Esophagus muscularis mucosa (tissue), 4 donors: Measurements from ENCODE around the gene ACTN4. TPM values are rescaled to one million over a fixed set of nuclear protein-coding genes. Genes with fewer than 3 reads are reported as not detected.

ENCODE experiments used
- DNase-seq: peaks from one replicate; pipeline ENCODE4 v3.0.0-alpha.2; 2017; ENCODE audit errors: extremely low spot score
- H3K27ac ChIP-seq, 4 donors: fragments of 200-600 bp; sonication (generic); replicated peaks in 1 of 4; 1 replicate in 3 of 4; 2 replicates in 1 of 4; pipeline ENCODE4 v1.5.1; 2016 to 2019; ENCODE audit warnings: mild to moderate bottlenecking in 1 of 4
- H3K27me3 ChIP-seq, 4 donors: fragments of 200-600 bp; sonication (generic); one replicate each; pipeline versions ENCODE4 v1.5.1 to v1.6.0; 2016 to 2019
- H3K36me3 ChIP-seq, 4 donors: fragments of 200-600 bp; sonication (generic); one replicate each; pipeline ENCODE4 v1.5.1; 2016 to 2019
- H3K4me1 ChIP-seq, 4 donors: fragments of 200-600 bp; sonication (generic); one replicate each; pipeline ENCODE4 v1.5.1; 2016 to 2019
- H3K4me3 ChIP-seq, 4 donors: fragments of 200-600 bp; sonication (generic); 1 replicate in 2 of 4; 2 replicates in 2 of 4; pipeline ENCODE4 v1.5.1; 2016 to 2019; ENCODE audit warnings: mild to moderate bottlenecking in 4 of 4, moderate library complexity in 1 of 4
- H3K9me3 ChIP-seq, 4 donors: fragments of 200-600 bp; sonication (generic); 1 replicate in 3 of 4; 2 replicates in 1 of 4; pipeline ENCODE4 v1.5.1; 2016 to 2019
- EP300 ChIP-seq: sonication (generic); formaldehyde crosslinking; IDR thresholded peaks from one replicate; pipeline ENCODE4 v1.6.1; 2017; ENCODE audit warnings: antibody characterized with exemption
- POLR2A ChIP-seq: fragments of 450-650 bp; IDR thresholded peaks from one replicate; pipeline ENCODE4 v1.6.1; 2017; ENCODE audit warnings: antibody characterized with exemption, moderate library complexity, mild to moderate bottlenecking, low read depth
- POLR2AphosphoS5 ChIP-seq, 2 donors: sonication (generic); formaldehyde crosslinking; IDR thresholded peaks; one replicate each; pipeline ENCODE4 v1.6.1; 2017; ENCODE audit warnings: antibody characterized with exemption in 2 of 2
- WGBS: methylation state at CpG from one replicate; pipeline ENCODE4 v1.1.5; 2018; 5-methylcytosine and 5-hydroxymethylcytosine counted together
- intact Hi-C: fragments of 100-400 bp; cut with DNase I; formaldehyde crosslinking; loops from one replicate; pipeline ENCODE4 v1.15.1; 2023
- total RNA-seq, 4 donors: library from RNA; depleted of rRNA; stranded (reverse); fragments of >200 nt; gene quantifications; one replicate each; pipeline versions ENCODE4 v1.1.0 to v1.2.1, GENCODE V29; 2016
- TF ChIP-seq, protein P1 (sequence below), 3 experiments: fragments of 200-600 bp in 2 of 3; fragments of 450-650 bp in 1 of 3; sonication (generic) in 2 of 3; IDR thresholded peaks; one replicate each; pipeline ENCODE4 v1.5.1; 2017 to 2019; ENCODE audit warnings: antibody characterized with exemption in 3 of 3, mild to moderate bottlenecking in 2 of 3, moderate library complexity in 1 of 3

The ACTN4 gene
- total RNA-seq, 4 donors from 2014 or later: 416 to 816 (median 598) TPM

DNA sequence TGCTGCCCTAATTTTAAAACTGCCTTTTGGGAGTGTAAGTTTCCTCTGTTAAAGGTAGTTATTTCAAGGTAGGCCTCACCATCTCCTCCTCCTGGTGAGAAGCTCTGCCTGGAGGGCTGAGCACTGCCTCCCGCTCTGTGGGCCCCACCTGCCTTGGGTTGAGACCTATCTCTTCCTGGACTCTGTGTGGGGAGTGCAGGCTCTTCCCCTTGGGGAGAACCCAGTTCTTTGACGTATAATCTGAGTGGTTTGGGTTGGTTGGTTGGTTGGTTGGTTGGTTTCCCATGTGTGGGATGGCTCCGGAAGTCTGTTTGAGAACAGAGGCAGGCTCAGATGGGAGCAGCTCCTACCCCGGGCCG is 39.1 kb downstream of the ACTN4 start:
- Histone ChIP-seq H3K4me3 (no peak overlapping the region), H3K27ac (peak overlapping the region; percentile 87 to 98 (median 96)), H3K4me1 (peaks cover 97 to 99% (median 98%) of the 10 kb centered on the region in 4 donors), H3K9me3 (no peaks in the 10 kb centered on the region), H3K27me3 (no peaks in the 10 kb centered on the region), H3K36me3 (no peaks in the 10 kb centered on the region)
- TF ChIP-seq POLR2AphosphoS5 (IDR thresholded peaks at IDR 0.05): no peak
- TF ChIP-seq, protein P1, sequence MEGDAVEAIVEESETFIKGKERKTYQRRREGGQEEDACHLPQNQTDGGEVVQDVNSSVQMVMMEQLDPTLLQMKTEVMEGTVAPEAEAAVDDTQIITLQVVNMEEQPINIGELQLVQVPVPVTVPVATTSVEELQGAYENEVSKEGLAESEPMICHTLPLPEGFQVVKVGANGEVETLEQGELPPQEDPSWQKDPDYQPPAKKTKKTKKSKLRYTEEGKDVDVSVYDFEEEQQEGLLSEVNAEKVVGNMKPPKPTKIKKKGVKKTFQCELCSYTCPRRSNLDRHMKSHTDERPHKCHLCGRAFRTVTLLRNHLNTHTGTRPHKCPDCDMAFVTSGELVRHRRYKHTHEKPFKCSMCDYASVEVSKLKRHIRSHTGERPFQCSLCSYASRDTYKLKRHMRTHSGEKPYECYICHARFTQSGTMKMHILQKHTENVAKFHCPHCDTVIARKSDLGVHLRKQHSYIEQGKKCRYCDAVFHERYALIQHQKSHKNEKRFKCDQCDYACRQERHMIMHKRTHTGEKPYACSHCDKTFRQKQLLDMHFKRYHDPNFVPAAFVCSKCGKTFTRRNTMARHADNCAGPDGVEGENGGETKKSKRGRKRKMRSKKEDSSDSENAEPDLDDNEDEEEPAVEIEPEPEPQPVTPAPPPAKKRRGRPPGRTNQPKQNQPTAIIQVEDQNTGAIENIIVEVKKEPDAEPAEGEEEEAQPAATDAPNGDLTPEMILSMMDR (IDR thresholded peaks at IDR 0.05): no peak
- TF ChIP-seq EP300: no peak
- TF ChIP-seq POLR2A: no peak
- 83% methylated on average over 4 of the region's 5 CpGs for WGBS
- intact Hi-C loops: no loop called here
- no peak for DNase-seq

- H3K27me3 ChIP-seq: no peaks in the 10 kb centered on the region
- H3K27ac ChIP-seq: peak overlapping the region; percentile 92 to 98 (median 96)
- H3K36me3 ChIP-seq: peaks cover 0 to 1% (median 0%) of the 10 kb centered on the region in 4 donors
- intact Hi-C loops: no loop called here
- H3K4me1 ChIP-seq: peaks cover 97 to 100% (median 98%) of the 10 kb centered on the region in 4 donors
- TF ChIP-seq POLR2A (no peak), EP300 (no peak), POLR2AphosphoS5 (IDR thresholded peaks at IDR 0.05) (no peak)
- TF ChIP-seq, protein P1 (IDR thresholded peaks at IDR 0.05): no peak
- no peak for DNase-seq
- WGBS: 93% methylated on average over 7 of the region's 7 CpGs
- no peaks in the 10 kb centered on the region for H3K9me3 ChIP-seq
- H3K4me3 ChIP-seq: no peak overlapping the region
These were observed 40.5 kb downstream of the ACTN4 start for GRCh38 chr19:38687837-38688378.

GRCh38 chr19:38690146-38690545 is 42.7 kb downstream of the ACTN4 start:
- no peak for DNase-seq
- Histone ChIP-seq H3K36me3 (peaks cover 0 to 10% (median 0%) of the 10 kb centered on the region in 4 donors), H3K27me3 (no peaks in the 10 kb centered on the region), H3K4me1 (peaks cover 97 to 100% (median 98%) of the 10 kb centered on the region in 4 donors), H3K27ac (peak overlapping the region; percentile 92 to 98 (median 96)), H3K4me3 (no peak overlapping the region), H3K9me3 (no peaks in the 10 kb centered on the region)
- TF ChIP-seq POLR2AphosphoS5 (IDR thresholded peaks at IDR 0.05): no peak
- TF ChIP-seq, protein P1 (IDR thresholded peaks at IDR 0.05): no peak
- TF ChIP-seq POLR2A: no peak
- no peak for TF ChIP-seq EP300
- 91% methylated on average over 14 of the region's 14 CpGs for WGBS
- intact Hi-C loops: loop anchor here (5.0 kb wide), 1 partner anchor 38 kb away; no protein-coding TSS in a partner anchor

GRCh38 chr19:38690832-38691231 is 43.4 kb downstream of the ACTN4 start:
- no peak for DNase-seq
- TF ChIP-seq EP300 (no peak), POLR2AphosphoS5 (IDR thresholded peaks at IDR 0.05) (no peak), POLR2A (no peak)
- TF ChIP-seq, protein P1 (IDR thresholded peaks at IDR 0.05): no peak
- H3K9me3 ChIP-seq: no peaks in the 10 kb centered on the region
- intact Hi-C loops: loop anchor here (5.0 kb wide), 1 partner anchor 39 kb away; no protein-coding TSS in a partner anchor
- H3K27me3 ChIP-seq: no peaks in the 10 kb centered on the region
- H3K36me3 ChIP-seq: peaks cover 0 to 10% (median 0%) of the 10 kb centered on the region in 4 donors
- H3K27ac ChIP-seq: peak overlapping the region; percentile 92 to 98 (median 96)
- 75% methylated on average over 7 of the region's 7 CpGs for WGBS
- H3K4me3 ChIP-seq: no peak overlapping the region
- H3K4me1 ChIP-seq: peaks cover 97 to 100% (median 98%) of the 10 kb centered on the region in 4 donors
